NCI-H345 treated with DMSO at 0.1 percent for 48 hours (cell line): ENCODE measurements around the gene NPTX1.
"Not testable (repeated sequence)": the region's sequence is repeated elsewhere in the genome, so short reads cannot be mapped to it uniquely, and the experiment has no call there.

Experiments used
- DNase-seq: peaks from one replicate; lab custom pipeline; 2025; ENCODE audit not compliant: unreplicated experiment; lab: John Stamatoyannopoulos, UW

NPTX1 gene, protein sequence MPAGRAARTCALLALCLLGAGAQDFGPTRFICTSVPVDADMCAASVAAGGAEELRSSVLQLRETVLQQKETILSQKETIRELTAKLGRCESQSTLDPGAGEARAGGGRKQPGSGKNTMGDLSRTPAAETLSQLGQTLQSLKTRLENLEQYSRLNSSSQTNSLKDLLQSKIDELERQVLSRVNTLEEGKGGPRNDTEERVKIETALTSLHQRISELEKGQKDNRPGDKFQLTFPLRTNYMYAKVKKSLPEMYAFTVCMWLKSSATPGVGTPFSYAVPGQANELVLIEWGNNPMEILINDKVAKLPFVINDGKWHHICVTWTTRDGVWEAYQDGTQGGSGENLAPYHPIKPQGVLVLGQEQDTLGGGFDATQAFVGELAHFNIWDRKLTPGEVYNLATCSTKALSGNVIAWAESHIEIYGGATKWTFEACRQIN

GRCh38 chr17:80475910-80476876, at the start of gene NPTX1:
TSS of gene NPTX1 (minus strand) at chr17:80476607. CDS start at chr17:80476446, 161 bp downstream.
- DNase-seq: peak; percentile 71

DNA sequence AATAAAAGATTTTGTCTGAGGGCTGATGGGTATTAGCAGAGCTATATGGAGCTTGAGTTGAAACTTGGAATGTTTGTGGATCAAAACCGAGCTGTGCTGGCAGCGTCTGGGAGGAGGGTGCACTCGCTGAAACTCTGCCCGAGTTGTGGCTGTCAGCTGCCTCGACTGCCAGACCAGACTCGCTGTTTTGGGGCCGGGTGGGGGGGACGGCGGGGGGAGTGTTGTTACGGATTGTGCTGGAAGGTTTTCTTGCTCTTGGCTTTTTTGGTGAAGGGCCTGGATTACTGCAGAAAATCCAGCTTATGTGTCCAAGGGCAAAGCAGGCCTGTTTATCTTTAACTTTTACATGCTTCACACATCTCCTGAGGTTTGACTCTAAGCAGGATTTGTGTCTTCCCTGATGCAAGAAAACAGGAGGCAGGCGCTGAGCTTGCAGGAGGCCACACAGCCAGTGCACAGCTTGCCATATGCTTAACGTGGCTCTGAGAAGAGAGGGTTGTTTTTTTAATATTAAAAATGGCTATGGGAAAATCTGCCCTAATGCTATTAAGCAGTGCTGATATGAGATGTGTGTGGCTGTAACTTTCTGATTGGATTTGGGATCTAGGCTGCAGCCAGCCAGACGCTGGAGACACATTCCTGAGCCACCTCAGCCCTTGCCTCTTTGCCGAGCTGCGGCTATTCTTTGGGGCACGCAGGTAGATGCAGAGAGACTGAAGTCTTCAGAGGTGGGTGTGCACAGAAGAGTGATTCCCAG, 47.7 kb upstream of the NPTX1 start:
- no peak for DNase-seq

GRCh38 chr17:80523054-80523744, 46.8 kb upstream of the NPTX1 start:
- DNase-seq: no peak

DNA sequence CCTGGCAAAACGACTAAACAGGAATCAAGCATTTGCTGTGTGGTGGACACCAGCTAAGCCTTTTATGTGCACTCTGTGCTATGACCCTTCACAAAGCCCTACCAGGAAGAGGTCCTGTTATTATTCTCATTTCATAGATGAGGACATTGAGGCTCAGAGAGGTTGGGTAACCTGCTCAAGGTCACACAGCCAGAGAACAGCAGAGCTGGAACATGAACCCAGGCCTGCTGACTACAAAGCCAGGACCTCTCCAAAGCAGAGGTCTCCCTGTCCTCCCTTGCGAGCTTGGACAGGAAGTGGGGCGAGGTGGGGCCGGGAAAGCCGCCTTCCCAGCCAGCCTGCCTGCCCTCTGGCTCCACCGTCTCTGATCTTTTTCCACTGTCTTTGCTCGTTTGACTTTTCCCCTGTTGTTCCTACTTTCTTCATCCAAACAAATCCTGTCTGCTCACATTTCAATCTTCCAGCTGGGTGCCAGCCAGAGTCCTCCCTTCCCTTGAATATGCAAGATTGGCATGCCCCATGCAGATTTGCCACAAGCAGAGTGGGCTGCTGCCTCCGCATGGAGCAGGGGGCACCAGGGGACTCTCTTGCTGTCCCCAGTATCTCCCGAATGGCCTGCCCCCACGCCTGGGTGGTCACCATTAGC, 44.5 kb upstream of the NPTX1 start:
- DNase-seq: no peak

GRCh38 chr17:80519091-80519781, 42.8 kb upstream of the NPTX1 start:
- no peak for DNase-seq

DNA sequence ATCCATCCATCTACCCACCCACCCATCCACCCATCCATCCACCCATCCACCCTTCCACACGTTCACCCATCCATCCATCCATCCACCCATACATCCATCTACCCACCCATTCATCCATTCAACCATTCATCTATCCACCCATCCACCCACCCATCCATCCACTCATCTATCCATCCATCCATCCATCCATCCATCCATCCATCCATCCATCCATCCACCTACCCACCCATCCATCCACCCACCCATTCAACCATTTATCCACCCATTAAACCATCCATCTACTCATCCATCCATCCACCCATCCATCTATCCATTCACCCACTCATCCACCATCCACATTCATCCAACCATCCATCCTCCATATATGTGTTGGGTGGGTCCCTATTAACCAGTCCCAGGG, 42.0 kb upstream of the NPTX1 start:
- no peak for DNase-seq

DNA sequence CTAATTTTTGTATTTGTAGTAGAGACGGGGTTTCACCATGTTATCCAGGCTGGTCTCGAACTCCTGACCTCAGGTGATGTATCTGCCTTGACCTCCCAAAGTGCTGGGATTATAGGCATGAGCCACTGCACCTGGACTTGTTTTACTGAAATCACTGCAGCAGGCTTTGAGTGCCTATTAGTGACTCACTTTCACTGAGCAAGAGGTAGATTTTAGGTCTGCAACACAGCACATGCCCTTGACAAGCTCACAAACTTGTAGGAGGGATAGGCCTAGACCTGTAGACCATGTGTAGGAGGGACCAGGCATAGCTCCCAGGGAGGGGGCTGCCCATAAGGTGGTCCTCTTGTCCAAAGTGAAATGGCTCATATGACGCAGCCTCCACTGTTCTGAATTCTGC, 41.2 kb upstream of the NPTX1 start:
- no peak for DNase-seq

DNA sequence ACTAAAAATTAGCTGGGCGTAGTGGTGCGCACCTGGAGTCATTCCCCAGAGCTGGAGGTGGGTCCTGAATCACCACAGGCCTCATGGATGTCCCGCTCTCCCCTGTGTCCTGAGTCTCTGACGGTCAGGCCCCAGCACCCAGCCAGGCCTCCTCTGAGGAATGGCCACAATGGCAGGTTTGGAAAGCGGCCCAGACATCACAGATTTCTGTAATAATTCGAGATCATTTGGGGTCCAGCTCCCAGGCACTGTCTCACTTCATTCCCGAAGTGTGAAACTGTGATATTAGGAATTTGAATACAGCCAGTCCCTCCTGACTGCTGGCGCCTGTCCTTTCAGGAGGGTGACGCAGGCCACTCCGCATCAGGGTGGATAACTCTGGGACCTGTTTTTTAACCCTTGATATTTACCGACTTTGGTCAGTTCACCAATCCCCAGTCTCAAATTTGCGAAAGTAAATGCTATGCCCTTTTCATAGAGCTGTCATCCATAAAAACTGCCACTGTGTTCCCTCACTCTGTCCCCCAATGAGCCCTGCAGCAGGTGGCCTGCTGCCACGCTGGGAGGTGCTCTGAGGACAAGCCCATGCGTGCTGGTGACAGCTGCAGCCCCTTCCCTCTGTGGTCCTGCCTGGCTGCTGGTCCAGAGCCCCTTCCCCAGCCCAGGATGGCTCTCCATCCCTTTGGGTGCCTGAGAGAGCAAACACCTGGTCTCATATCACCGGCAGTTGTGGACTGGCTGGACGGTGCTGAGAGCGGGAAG, 39.9 kb upstream of the NPTX1 start:
- no peak for DNase-seq

- DNase-seq: no peak
These were observed 37.5 kb upstream of the NPTX1 start for GRCh38 chr17:80513892-80514291.

DNA sequence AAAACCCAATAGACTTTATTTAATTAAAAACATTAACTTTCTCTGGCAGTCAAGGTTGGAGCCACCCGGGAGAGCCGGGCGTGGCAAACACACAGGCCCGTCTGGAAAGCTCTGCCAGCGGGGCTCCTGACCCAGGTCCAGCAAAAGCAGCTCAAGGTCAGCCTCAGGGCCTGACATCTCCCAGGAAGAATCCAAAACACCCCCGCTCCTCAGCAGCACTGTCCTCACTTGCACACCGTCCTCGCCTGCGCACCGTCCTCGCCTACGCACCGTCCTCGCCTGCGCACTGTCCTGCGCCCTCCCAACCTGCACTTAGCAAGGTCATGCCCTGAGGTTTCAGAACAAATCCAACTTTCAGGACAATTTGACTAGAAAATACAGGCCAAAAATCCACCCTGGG, 36.8 kb upstream of the NPTX1 start:
- DNase-seq: no peak

GRCh38 chr17:80512233-80512632, 35.8 kb upstream of the NPTX1 start:
- DNase-seq: no peak

GRCh38 chr17:80511222-80512180, 35.1 kb upstream of the NPTX1 start:
- DNase-seq: no peak

DNA sequence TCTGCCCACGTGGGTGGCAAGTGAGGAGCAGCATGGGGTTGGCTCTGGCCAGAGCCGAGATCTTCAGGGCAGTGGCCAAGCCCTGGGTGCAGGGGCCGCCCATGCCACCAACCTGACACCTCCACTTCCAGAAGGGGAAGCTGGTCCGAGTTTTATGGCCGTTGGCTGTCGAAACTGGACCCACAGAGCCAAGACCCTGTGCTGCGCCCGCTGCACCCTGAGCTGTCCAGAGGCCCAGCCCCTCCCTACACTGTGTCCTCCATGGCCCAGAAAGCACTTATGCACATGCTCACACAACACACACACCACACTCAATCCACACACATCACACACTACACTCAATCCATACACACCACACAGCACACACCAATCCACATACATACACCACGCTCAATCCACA, 34.4 kb upstream of the NPTX1 start:
- no peak for DNase-seq

GRCh38 chr17:80510132-80510531, 33.7 kb upstream of the NPTX1 start:
- DNase-seq: no peak

GRCh38 chr17:80509311-80509710, 32.9 kb upstream of the NPTX1 start:
- no peak for DNase-seq

- DNase-seq: no peak
These were observed 31.6 kb upstream of the NPTX1 start for GRCh38 chr17:80507965-80508364.

- not testable (repeated sequence) for DNase-seq
These were observed 30.8 kb upstream of the NPTX1 start for GRCh38 chr17:80507177-80507576.
